ENCODE measurements around the gene SEMA5A.

The SEMA5A gene

GRCh38 chr5:9483243-9483642 lies 62.6 kb downstream of the SEMA5A start:
- in situ Hi-C loops (cut with MboI; ENCODE audit: low sequenced_read_pairs): no loop called here

- in situ Hi-C loops (cut with MboI; ENCODE audit: low sequenced_read_pairs): no loop called here
Observed at GRCh38 chr5:9482381-9482780, 63.5 kb downstream of the SEMA5A start.

- in situ Hi-C loops (cut with MboI; ENCODE audit: low sequenced_read_pairs): no loop called here
Observed at GRCh38 chr5:9480499-9480898, 65.4 kb downstream of the SEMA5A start.

- in situ Hi-C loops (cut with MboI; ENCODE audit: low sequenced_read_pairs): no loop called here
Observed at GRCh38 chr5:9479990-9480389, 65.9 kb downstream of the SEMA5A start.

GRCh38 chr5:9479361-9479760 lies 66.5 kb downstream of the SEMA5A start:
- in situ Hi-C loops (cut with MboI; ENCODE audit: low sequenced_read_pairs): no loop called here

- in situ Hi-C loops (cut with MboI; ENCODE audit: low sequenced_read_pairs): no loop called here
Observed at GRCh38 chr5:9477537-9477936, 68.3 kb downstream of the SEMA5A start.

GRCh38 chr5:9474219-9475002 lies 71.5 kb downstream of the SEMA5A start:
- in situ Hi-C loops (cut with MboI; ENCODE audit: low sequenced_read_pairs): no loop called here

- in situ Hi-C loops (cut with MboI; ENCODE audit: low sequenced_read_pairs): no loop called here
Observed at GRCh38 chr5:9473624-9474023, 72.3 kb downstream of the SEMA5A start.

GRCh38 chr5:9470410-9470809 lies 75.5 kb downstream of the SEMA5A start:
- in situ Hi-C loops (cut with MboI; ENCODE audit: low sequenced_read_pairs): no loop called here

GRCh38 chr5:9468060-9468388 lies 77.9 kb downstream of the SEMA5A start:
- in situ Hi-C loops (cut with MboI; ENCODE audit: low sequenced_read_pairs): no loop called here

- in situ Hi-C loops (cut with MboI; ENCODE audit: low sequenced_read_pairs): no loop called here
Observed at GRCh38 chr5:9467199-9468059, 78.4 kb downstream of the SEMA5A start.

- in situ Hi-C loops (cut with MboI; ENCODE audit: low sequenced_read_pairs): no loop called here
Observed at GRCh38 chr5:9466697-9467096, 79.2 kb downstream of the SEMA5A start.

- in situ Hi-C loops (cut with MboI; ENCODE audit: low sequenced_read_pairs): no loop called here
Observed at GRCh38 chr5:9464478-9464877, 81.4 kb downstream of the SEMA5A start.

- in situ Hi-C loops (cut with MboI; ENCODE audit: low sequenced_read_pairs): no loop called here
Observed at GRCh38 chr5:9462109-9462508, 83.8 kb downstream of the SEMA5A start.

- in situ Hi-C loops (cut with MboI; ENCODE audit: low sequenced_read_pairs): no loop called here
Observed at GRCh38 chr5:9460885-9461645, 84.8 kb downstream of the SEMA5A start.

- in situ Hi-C loops (cut with MboI; ENCODE audit: low sequenced_read_pairs): no loop called here
Observed at GRCh38 chr5:9456435-9457042, 89.3 kb downstream of the SEMA5A start.

GRCh38 chr5:9455826-9456434 lies 89.9 kb downstream of the SEMA5A start:
- in situ Hi-C loops (cut with MboI; ENCODE audit: low sequenced_read_pairs): no loop called here

GRCh38 chr5:9454491-9454890 lies 91.4 kb downstream of the SEMA5A start:
- in situ Hi-C loops (cut with MboI; ENCODE audit: low sequenced_read_pairs): no loop called here

GRCh38 chr5:9454012-9454481 lies 91.8 kb downstream of the SEMA5A start:
- in situ Hi-C loops (cut with MboI; ENCODE audit: low sequenced_read_pairs): no loop called here

- in situ Hi-C loops (cut with MboI; ENCODE audit: low sequenced_read_pairs): no loop called here
Observed at GRCh38 chr5:9453480-9454011, 92.3 kb downstream of the SEMA5A start.
